HepG2 (cell line): ENCODE data around the gene COL18A1. TPM values are rescaled to one million over a fixed set of nuclear protein-coding genes. Genes with fewer than 3 reads are reported as not detected.

Experiments
- ATAC-seq: fragments of 200-7000 bp; cut with Tn5 transposase; 3 replicates; pipeline ENCODE4 v1.9.1; 2020; ENCODE audit warnings: mild to moderate bottlenecking, moderate library complexity
- BruUV-seq: library from RNA; stranded (reverse); fragments of 400-500 nt; replicated peaks from 2 replicates; lab custom pipeline; 2021; lab: Mats Ljungman, UMichigan
- CTCF ChIA-PET: fragments of 300-600 bp; formaldehyde crosslinking; extraction: SDS; loops from one replicate; lab custom pipeline; 2021; ENCODE audit warnings: low total read pairs, inconsistent platforms, low intra/inter-chr PET ratio; lab: Yijun Ruan, JAX
- POLR2A ChIA-PET: fragments of 350-600 bp; sonication (Branson Sonifier 250); formaldehyde crosslinking; loops from one replicate; lab custom pipeline; 2020; ENCODE audit warnings: antibody characterized with exemption, inconsistent platforms; lab: Yijun Ruan, JAX
- DNase-seq: peaks from one replicate; pipeline ENCODE4 v3.0.0-alpha.2; 2015; ENCODE audit warnings: low spot score
- FAIRE-seq: peaks from 3 replicates; lab custom pipeline; 2011; peaks lifted over from hg19 to GRCh38; lab: Jason Lieb, UNC
- H2AFZ ChIP-seq: one replicate; pipeline ENCODE4 v1.6.1; 2011; ENCODE audit warnings: low read length, inconsistent platforms
- H3K27ac ChIP-seq: fragments of 300-600 bp; 3 replicates; pipeline ENCODE4 v1.8.0; 2011; ENCODE audit warnings: mixed run types, mild to moderate bottlenecking, mixed read lengths, low read length, inconsistent platforms; ENCODE audit not compliant: insufficient read depth; ENCODE audit errors: extremely low read length
- H3K27me3 ChIP-seq, 2 experiments: fragments of 200-600 bp in 1 of 2; 2 replicates in 1 of 2; 3 replicates in 1 of 2; pipeline versions ENCODE4 v1.6.0 to v1.8.0; 2011; ENCODE audit warnings: low read length in 2 of 2, mild to moderate bottlenecking in 2 of 2, moderate library complexity in 2 of 2, inconsistent platforms in 1 of 2; ENCODE audit not compliant: insufficient read depth in 2 of 2, control insufficient read depth in 1 of 2
- H3K36me3 ChIP-seq, 2 experiments: fragments of 200-600 bp in 1 of 2; replicated peaks in 1 of 2; 2 replicates in 1 of 2; 3 replicates in 1 of 2; pipeline versions ENCODE4 v1.5.1 to v1.8.0; 2011; ENCODE audit warnings: low read length in 2 of 2, inconsistent platforms in 1 of 2; ENCODE audit not compliant: insufficient read depth in 2 of 2, control insufficient read depth in 1 of 2
- H3K4me1 ChIP-seq: 2 replicates; pipeline ENCODE4 v1.5.1; 2012; ENCODE audit warnings: low read length, inconsistent platforms; ENCODE audit not compliant: insufficient read depth
- H3K4me2 ChIP-seq: 2 replicates; pipeline ENCODE4 v1.6.0; 2011; ENCODE audit warnings: low read depth, low read length, inconsistent platforms
- H3K4me3 ChIP-seq, 3 experiments: fragments of 200-600 bp in 1 of 3; sonication (generic), shearing (Covaris generic) in 1 of 3; replicated peaks in 1 of 3; 2 replicates each; pipeline ENCODE4 v1.5.1; 2011 to 2016; ENCODE audit warnings: low read length in 3 of 3, inconsistent platforms in 2 of 3, low read depth in 2 of 3, mild to moderate bottlenecking in 2 of 3, control low read depth in 1 of 3, mixed read lengths in 1 of 3; ENCODE audit not compliant: insufficient read depth in 1 of 3
- H3K79me2 ChIP-seq: one replicate; pipeline ENCODE4 v1.6.1; 2011; ENCODE audit warnings: low read length, inconsistent platforms; ENCODE audit not compliant: insufficient read depth
- H3K9ac ChIP-seq: 2 replicates; pipeline ENCODE4 v1.6.0; 2011; ENCODE audit warnings: mild to moderate bottlenecking, low read depth, low read length, inconsistent platforms; ENCODE audit not compliant: insufficient read depth
- H3K9me3 ChIP-seq: 2 replicates; pipeline ENCODE4 v1.5.1; 2012; ENCODE audit warnings: mild to moderate bottlenecking, low read length
- H4K20me1 ChIP-seq: 2 replicates; pipeline ENCODE4 v1.6.0; 2011; ENCODE audit warnings: inconsistent platforms, mild to moderate bottlenecking, low read length, moderate library complexity; ENCODE audit not compliant: insufficient read depth
- RFX1 ChIP-seq: fragments of 450-650 bp; IDR thresholded peaks from 2 replicates; pipeline ENCODE4 v1.6.1; 2017
- TGIF2 ChIP-seq: IDR thresholded peaks from 2 replicates; pipeline ENCODE4 v1.6.1; 2016; ENCODE audit warnings: control low read depth, missing compliant biosample characterization
- ZFP36 ChIP-seq: fragments of 150-350 bp; IDR thresholded peaks from 2 replicates; pipeline ENCODE4 v1.6.1; 2018; ENCODE audit warnings: borderline replicate concordance, low read length, low read depth; ENCODE audit not compliant: partially characterized antibody
- ZNF263 ChIP-seq: sonication (generic); formaldehyde crosslinking; IDR thresholded peaks from 2 replicates; pipeline ENCODE4 v1.4.0; 2020; ENCODE audit warnings: missing genetic modification reagents
- ZNF557 ChIP-seq: sonication (generic); formaldehyde crosslinking; IDR thresholded peaks from 2 replicates; pipeline ENCODE4 v1.4.0; 2020; ENCODE audit warnings: missing genetic modification reagents
- ZNF674 ChIP-seq: sonication (generic); formaldehyde crosslinking; IDR thresholded peaks from 2 replicates; pipeline ENCODE4 v1.5.0; 2020; ENCODE audit warnings: low read depth, mild to moderate bottlenecking, missing genetic modification reagents
- WGBS: methylation state at CpG from one replicate; pipeline ENCODE4 v1.1.6; 2017; ENCODE audit warnings: low lambda C conversion rate; 5-methylcytosine and 5-hydroxymethylcytosine counted together
- in situ Hi-C: cut with HindIII; loops from 2 replicates; pipeline ENCODE4 v1.10.0; 2017; ENCODE audit warnings: low pct_unique_long_range_greater_than_20kb; ENCODE audit not compliant: extremely low pct_ligation_motif_present
- intact Hi-C: fragments of 100-400 bp; cut with micrococcal nuclease; formaldehyde crosslinking; loops from one replicate; pipeline ENCODE4 v1.10.0; 2022; ENCODE audit not compliant: unreplicated experiment
- polyA plus RNA-seq, 8 experiments: library from polyadenylated mRNA; depleted of rRNA in 3 of 8; stranded (reverse) in 7 of 8; unstranded in 1 of 8; fragments of >200 nt; fragmentation: Illumina TruSeq in 4 of 8; extraction: Trizol in 4 of 8; gene quantifications; 2 replicates each; pipeline versions ENCODE4 v1.2.1 to v1.2.3, GENCODE V29; 2011 to 2016; ENCODE audit warnings: low read depth in 4 of 8, missing spikeins in 1 of 8, mixed read lengths in 1 of 8; ENCODE audit not compliant: insufficient read depth in 1 of 8
- total RNA-seq, 5 experiments: library from RNA; depleted of rRNA; stranded (reverse); fragments of >200 nt; fragmentation: Illumina TruSeq; extraction: Trizol; gene quantifications; 2 replicates each; pipeline ENCODE4 v1.2.3, GENCODE V29; 2016; ENCODE audit warnings: low read depth in 1 of 5
- TF ChIP-seq, protein P1 (sequence below): sonication (generic); formaldehyde crosslinking; IDR thresholded peaks from 2 replicates; pipeline ENCODE4 v1.8.1; 2023; ENCODE audit warnings: missing genetic modification reagents, mild to moderate bottlenecking, borderline replicate concordance

The COL18A1 gene
- total and polyA plus RNA-seq, 2 of the 13 experiments (the other 11 are each of a cell fraction or from before 2014, with no cell fraction given) = 79.0 to 102 TPM

DNA sequence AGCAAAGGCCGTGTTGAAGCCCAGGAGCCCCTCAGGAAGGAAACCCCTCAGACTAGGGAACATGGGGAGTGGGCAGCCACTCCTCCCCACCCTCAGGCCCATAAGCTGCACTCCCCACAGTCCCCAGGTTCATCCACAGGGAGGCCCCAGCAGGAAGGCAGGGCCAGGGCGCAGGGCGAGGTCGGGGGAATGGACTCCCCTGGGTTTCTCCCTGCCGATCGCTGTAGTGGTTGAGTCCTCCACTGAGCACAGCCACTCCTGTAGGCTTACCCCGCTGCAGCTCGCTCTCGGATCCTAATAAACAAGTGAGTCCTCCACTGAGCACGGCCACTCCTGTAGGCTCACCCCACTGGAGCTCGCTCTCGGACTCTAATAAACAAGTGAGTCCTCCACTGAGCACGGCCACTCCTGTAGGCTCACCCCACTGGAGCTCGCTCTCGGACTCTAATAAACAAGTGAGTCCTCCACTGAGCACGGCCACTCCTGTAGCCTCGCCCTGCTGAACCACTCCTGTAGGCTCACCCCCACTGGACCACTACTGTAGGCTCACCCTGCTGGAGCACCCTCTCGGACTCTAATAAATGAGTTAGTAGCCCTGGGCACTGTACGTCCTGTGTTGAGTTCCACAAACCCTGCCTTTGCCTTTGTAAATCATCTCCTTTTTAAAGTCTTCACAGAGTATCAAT is 16.2 kb upstream of the COL18A1 start:
- in situ Hi-C loops = no loop called here
- CTCF ChIA-PET = no interaction called here

DNA sequence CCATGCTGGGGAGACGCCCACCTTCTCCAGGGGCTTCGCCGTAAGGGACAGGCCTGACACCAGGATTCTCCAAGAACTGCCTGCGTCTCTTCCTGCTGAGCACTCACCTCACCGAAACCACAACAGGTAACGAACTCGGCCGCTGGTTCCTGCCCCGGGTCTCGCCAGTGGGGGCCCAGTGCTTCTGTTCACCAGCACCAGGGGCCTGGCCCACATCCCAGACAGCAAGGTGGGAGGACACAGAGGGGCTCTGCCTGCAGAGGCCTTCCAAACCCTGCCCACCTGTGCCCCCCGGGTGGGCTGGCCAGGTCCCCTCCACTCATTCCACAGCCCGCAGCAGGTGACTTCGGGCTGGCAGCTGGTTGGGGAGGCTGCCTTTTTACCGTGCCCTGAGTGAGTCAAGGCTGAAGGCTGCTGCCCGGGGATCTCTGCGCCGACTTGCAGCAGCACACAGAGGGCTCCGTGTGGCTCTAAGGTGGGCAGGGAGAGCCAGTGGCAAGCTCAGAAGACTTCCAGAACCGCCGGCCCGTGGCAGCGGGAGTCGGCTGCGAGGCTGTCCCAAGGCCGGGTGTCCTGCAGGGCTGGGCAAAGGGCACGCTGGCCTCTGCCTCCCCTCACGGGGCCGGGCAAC is 14.7 kb upstream of the COL18A1 start:
- Histone ChIP-seq H2AFZ (no peak overlapping the region), H3K27ac (no peak overlapping the region), H3K9ac (no peak overlapping the region), H3K4me3 (no peak overlapping the region), H3K27me3 (peaks cover 11 to 82% of the 10 kb centered on the region in 2 experiments), H3K79me2 (no peaks in the 10 kb centered on the region), H3K36me3 (no peaks in the 10 kb centered on the region), H3K4me2 (no peak overlapping the region), H3K4me1 (peaks cover 37% of the 10 kb centered on the region)
- CTCF ChIA-PET = no interaction called here
- BruUV-seq = no TSS peak
- FAIRE-seq (no peak), ATAC-seq (no peak)
- POLR2A ChIA-PET = interaction anchor here (1.1 kb wide), 1 partner anchor 33 kb away, joined by 3 read pairs; no protein-coding TSS in a partner anchor
- in situ Hi-C loops = no loop called here
- WGBS = 49% methylated on average over 18 of the region's 28 CpGs
- intact Hi-C loops = no loop called here
- TF ChIP-seq, protein P1, sequence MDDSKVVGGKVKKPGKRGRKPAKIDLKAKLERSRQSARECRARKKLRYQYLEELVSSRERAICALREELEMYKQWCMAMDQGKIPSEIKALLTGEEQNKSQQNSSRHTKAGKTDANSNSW = no peak
- no peak for TF ChIP-seq RFX1
- TF ChIP-seq ZNF557 (CRISPR knock-in tag) = no peak
- TF ChIP-seq ZNF674 (CRISPR knock-in tag) = no peak
- no peak for TF ChIP-seq TGIF2
- TF ChIP-seq, all 625 proteins: peak for 0
- Histone ChIP-seq H4K20me1 (no peaks in the 10 kb centered on the region), H3K9me3 (no peaks in the 10 kb centered on the region)
- DNase-seq = no peak

More for the DNA sequence above, 16.2 kb upstream of the COL18A1 start:
- intact Hi-C loops = no loop called here
- Histone ChIP-seq H3K79me2 (no peaks in the 10 kb centered on the region), H3K27ac (no peak overlapping the region), H2AFZ (no peak overlapping the region), H3K27me3 (peaks cover 6 to 76% of the 10 kb centered on the region in 2 experiments), H4K20me1 (no peaks in the 10 kb centered on the region), H3K36me3 (no peaks in the 10 kb centered on the region), H3K4me1 (peaks cover 44% of the 10 kb centered on the region), H3K4me3 (no peak overlapping the region; a peak in 1 of 6 replicates), H3K4me2 (peak overlapping the region; percentile 26), H3K9ac (no peak overlapping the region), H3K9me3 (no peaks in the 10 kb centered on the region)
- no peak for DNase-seq
- POLR2A ChIA-PET = no interaction called here
- no peak for ATAC-seq
- TF ChIP-seq ZNF263 (peak; percentile 88), ZFP36 (no peak)
- WGBS = 63% methylated on average over 16 of the region's 19 CpGs
- no TSS peak for BruUV-seq
- no peak for FAIRE-seq
